GM23338 (cell line): Measurements from ENCODE around the gene ULBP3. TPM values are rescaled to one million over a fixed set of nuclear protein-coding genes. Genes with fewer than 3 reads are reported as not detected.
A peak's percentile ranks its signal among the peaks of the same experiment; 100 is the strongest.

ENCODE experiments used
- ATAC-seq: fragments of 200-7000 bp; cut with Tn5 transposase; 3 replicates; pipeline ENCODE4 v1.9.1; 2020
- DNase-seq: peaks from one replicate; pipeline ENCODE4 v3.0.0-alpha.2; 2015; ENCODE audit warnings: low spot score
- H2AFZ ChIP-seq: fragments of 200-600 bp; sonication (generic); 2 replicates; pipeline ENCODE4 v1.8.0; 2016; ENCODE audit warnings: antibody characterized with exemption, mild to moderate bottlenecking, moderate library complexity
- H3F3A ChIP-seq: fragments of 200-600 bp; sonication (generic); replicated peaks from 2 replicates; pipeline ENCODE4 v1.8.0; 2017; ENCODE audit warnings: antibody characterized with exemption, mixed run types, low read depth
- H3K27ac ChIP-seq: fragments of 200-600 bp; sonication (generic); 2 replicates; pipeline ENCODE4 v1.6.1; 2016; ENCODE audit warnings: low read depth
- H3K27me3 ChIP-seq: fragments of 200-600 bp; sonication (generic); 2 replicates; pipeline ENCODE4 v1.8.0; 2016; ENCODE audit warnings: mild to moderate bottlenecking, mixed run types, moderate library complexity; ENCODE audit not compliant: insufficient read depth
- H3K36me3 ChIP-seq: fragments of 200-600 bp; sonication (generic); 2 replicates; pipeline ENCODE4 v1.8.0; 2016; ENCODE audit warnings: mild to moderate bottlenecking; ENCODE audit not compliant: insufficient read depth
- H3K4me1 ChIP-seq: fragments of 200-600 bp; sonication (generic); 2 replicates; pipeline ENCODE4 v1.8.0; 2016; ENCODE audit warnings: mild to moderate bottlenecking, moderate library complexity; ENCODE audit not compliant: insufficient read depth
- H3K4me2 ChIP-seq: fragments of 200-600 bp; sonication (generic); 2 replicates; pipeline ENCODE4 v1.7.1; 2017; ENCODE audit warnings: mixed run types
- H3K4me3 ChIP-seq: fragments of 200-600 bp; sonication (generic); 2 replicates; pipeline ENCODE4 v1.6.1; 2016; ENCODE audit warnings: mixed run types
- H3K79me2 ChIP-seq: fragments of 200-600 bp; sonication (generic); replicated peaks from 2 replicates; pipeline ENCODE4 v1.8.0; 2017; ENCODE audit warnings: mild to moderate bottlenecking; ENCODE audit not compliant: insufficient read depth
- H3K9me2 ChIP-seq: fragments of 200-600 bp; sonication (generic); 2 replicates; pipeline ENCODE4 v1.8.0; 2017; ENCODE audit not compliant: insufficient read depth
- H4K20me1 ChIP-seq: fragments of 200-600 bp; sonication (generic); replicated peaks from 2 replicates; pipeline ENCODE4 v1.8.0; 2017; ENCODE audit warnings: mild to moderate bottlenecking; ENCODE audit not compliant: insufficient read depth
- H3K27ac Mint-ChIP-seq: 2 replicates; pipeline ENCODE4 v1.8.0; 2020; ENCODE audit warnings: inconsistent platforms, mild to moderate bottlenecking, moderate library complexity, mixed read lengths
- H3K27me3 Mint-ChIP-seq: 3 replicates; pipeline ENCODE4 v1.8.0; 2022; ENCODE audit warnings: low read depth, mild to moderate bottlenecking, moderate library complexity, mixed read lengths, inconsistent platforms; ENCODE audit not compliant: insufficient read depth, poor library complexity
- H3K36me3 Mint-ChIP-seq: 3 replicates; pipeline ENCODE4 v1.8.0; 2021; ENCODE audit warnings: low read depth, mild to moderate bottlenecking, inconsistent platforms, moderate library complexity, mixed read lengths
- H3K4me1 Mint-ChIP-seq: 3 replicates; pipeline ENCODE4 v1.8.0; 2020; ENCODE audit warnings: mild to moderate bottlenecking, inconsistent platforms, mixed read lengths
- H3K4me3 Mint-ChIP-seq: 3 replicates; pipeline ENCODE4 v1.8.0; 2021; ENCODE audit warnings: moderate library complexity, mild to moderate bottlenecking, inconsistent platforms, mixed read lengths
- H3K9me3 Mint-ChIP-seq: 3 replicates; pipeline ENCODE4 v1.8.0; 2020; ENCODE audit warnings: moderate library complexity, mild to moderate bottlenecking, inconsistent platforms, mixed read lengths
- CREB1 ChIP-seq: fragments of 250-450 bp; sonication (Bioruptor Pico); IDR thresholded peaks from 2 replicates; pipeline ENCODE4 v1.5.0; 2020; ENCODE audit warnings: low read depth, mild to moderate bottlenecking, moderate library complexity
- CTCF ChIP-seq, 2 experiments: fragments of 200-600 bp in 1 of 2; sonication (generic) in 1 of 2; conservative IDR thresholded peaks; 2 replicates each; pipeline versions ENCODE4 v1.5.1 to v1.6.1; 2016 to 2017; ENCODE audit warnings: antibody characterized with exemption in 2 of 2, low read depth in 2 of 2, mild to moderate bottlenecking in 2 of 2, moderate library complexity in 1 of 2
- ETS1 ChIP-seq: IDR thresholded peaks from 2 replicates; pipeline ENCODE4 v1.6.1; 2016; ENCODE audit warnings: antibody characterized with exemption
- EZH2 ChIP-seq: fragments of 200-600 bp; sonication (generic); IDR thresholded peaks from one replicate; pipeline ENCODE4 v1.8.0; 2017; ENCODE audit warnings: antibody characterized with exemption, mild to moderate bottlenecking, low read depth; ENCODE audit not compliant: unreplicated experiment
- EZH2phosphoT487 ChIP-seq: fragments of 200-600 bp; sonication (generic); IDR thresholded peaks from one replicate; pipeline ENCODE4 v1.8.1; 2018; ENCODE audit warnings: antibody characterized with exemption; ENCODE audit not compliant: unreplicated experiment
- JUNB ChIP-seq: IDR thresholded peaks from one replicate; pipeline ENCODE4 v1.6.1; 2016; ENCODE audit warnings: antibody characterized with exemption; ENCODE audit not compliant: unreplicated experiment
- NANOG ChIP-seq: IDR thresholded peaks from 2 replicates; pipeline ENCODE4 v1.6.1; 2016; ENCODE audit warnings: antibody characterized with exemption, borderline replicate concordance
- STAT1 ChIP-seq: IDR thresholded peaks from one replicate; pipeline ENCODE4 v1.6.1; 2016; ENCODE audit warnings: antibody characterized with exemption; ENCODE audit not compliant: unreplicated experiment
- ZNF114 ChIP-seq: fragments of 250-450 bp; sonication (Bioruptor Pico); IDR thresholded peaks from 2 replicates; pipeline ENCODE4 v1.5.0; 2020; ENCODE audit warnings: mild to moderate bottlenecking, moderate library complexity
- ZNF331 ChIP-seq: fragments of 250-450 bp; sonication (Bioruptor Pico); IDR thresholded peaks from 2 replicates; pipeline ENCODE4 v1.5.0; 2020; ENCODE audit warnings: low read depth, mild to moderate bottlenecking, moderate library complexity
- polyA plus RNA-seq: library from polyadenylated mRNA; unstranded; fragments of >200 nt; fragmentation: Nextera tagmentation; extraction: Ambion mirVana; gene quantifications from 2 replicates; pipeline ENCODE4 v1.2.1, GENCODE V29; 2016
- total RNA-seq: library from RNA; depleted of rRNA; stranded (reverse); fragments of >200 nt; shearing (Covaris generic); gene quantifications from 2 replicates; pipeline ENCODE4 v1.2.3, GENCODE V29; 2014
- TF ChIP-seq, protein P1 (sequence below): IDR thresholded peaks from one replicate; pipeline ENCODE4 v1.6.1; 2018; ENCODE audit warnings: antibody characterized with exemption; ENCODE audit not compliant: unreplicated experiment

Gene ULBP3
- total and polyA plus RNA-seq, 2 experiments from 2014 or later = 0.60 to 4.2 TPM

GRCh38 chr6:150068151-150068550 lies 770 bp downstream of the ULBP3 start:
- no peak for TF ChIP-seq CTCF (conservative IDR thresholded peaks at IDR 0.05; ENCODE audit: low read depth in 2 of 2)
- TF ChIP-seq ZNF331 (CRISPR knock-in tag) = no peak
- no peak for TF ChIP-seq ZNF114
- no peak for TF ChIP-seq ETS1
- no peak for TF ChIP-seq STAT1
- TF ChIP-seq CREB1 (CRISPR knock-in tag) = no peak
- TF ChIP-seq, protein P1, sequence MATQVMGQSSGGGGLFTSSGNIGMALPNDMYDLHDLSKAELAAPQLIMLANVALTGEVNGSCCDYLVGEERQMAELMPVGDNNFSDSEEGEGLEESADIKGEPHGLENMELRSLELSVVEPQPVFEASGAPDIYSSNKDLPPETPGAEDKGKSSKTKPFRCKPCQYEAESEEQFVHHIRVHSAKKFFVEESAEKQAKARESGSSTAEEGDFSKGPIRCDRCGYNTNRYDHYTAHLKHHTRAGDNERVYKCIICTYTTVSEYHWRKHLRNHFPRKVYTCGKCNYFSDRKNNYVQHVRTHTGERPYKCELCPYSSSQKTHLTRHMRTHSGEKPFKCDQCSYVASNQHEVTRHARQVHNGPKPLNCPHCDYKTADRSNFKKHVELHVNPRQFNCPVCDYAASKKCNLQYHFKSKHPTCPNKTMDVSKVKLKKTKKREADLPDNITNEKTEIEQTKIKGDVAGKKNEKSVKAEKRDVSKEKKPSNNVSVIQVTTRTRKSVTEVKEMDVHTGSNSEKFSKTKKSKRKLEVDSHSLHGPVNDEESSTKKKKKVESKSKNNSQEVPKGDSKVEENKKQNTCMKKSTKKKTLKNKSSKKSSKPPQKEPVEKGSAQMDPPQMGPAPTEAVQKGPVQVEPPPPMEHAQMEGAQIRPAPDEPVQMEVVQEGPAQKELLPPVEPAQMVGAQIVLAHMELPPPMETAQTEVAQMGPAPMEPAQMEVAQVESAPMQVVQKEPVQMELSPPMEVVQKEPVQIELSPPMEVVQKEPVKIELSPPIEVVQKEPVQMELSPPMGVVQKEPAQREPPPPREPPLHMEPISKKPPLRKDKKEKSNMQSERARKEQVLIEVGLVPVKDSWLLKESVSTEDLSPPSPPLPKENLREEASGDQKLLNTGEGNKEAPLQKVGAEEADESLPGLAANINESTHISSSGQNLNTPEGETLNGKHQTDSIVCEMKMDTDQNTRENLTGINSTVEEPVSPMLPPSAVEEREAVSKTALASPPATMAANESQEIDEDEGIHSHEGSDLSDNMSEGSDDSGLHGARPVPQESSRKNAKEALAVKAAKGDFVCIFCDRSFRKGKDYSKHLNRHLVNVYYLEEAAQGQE = no peak
- TF ChIP-seq JUNB = no peak
- no peak for TF ChIP-seq EZH2
- TF ChIP-seq EZH2phosphoT487 = no peak
- TF ChIP-seq NANOG = no peak
- DNase-seq (no peak), ATAC-seq (no peak; the same call in 2 of the 3 replicates)
- peaks cover 24% of the 10 kb centered on the region for H3K27me3 Mint-ChIP-seq
- Histone ChIP-seq H4K20me1 (no peaks in the 10 kb centered on the region), H3K36me3 (no peaks in the 10 kb centered on the region), H3K27ac (no peak overlapping the region), H3K9me2 (no peaks in the 10 kb centered on the region), H2AFZ (peak overlapping the region; percentile 98), H3K27me3 (peaks cover 23% of the 10 kb centered on the region), H3K4me3 (peak overlapping the region; percentile 89), H3K4me2 (peak overlapping the region; percentile 95), H3K79me2 (no peaks in the 10 kb centered on the region), H3K4me1 (no peaks in the 10 kb centered on the region), H3F3A (no peaks in the 10 kb centered on the region)
- H3K36me3 Mint-ChIP-seq = peaks cover 3% of the 10 kb centered on the region; the same call in 2 of the 3 replicates
- peaks cover 12% of the 10 kb centered on the region for H3K4me1 Mint-ChIP-seq
- no peaks in the 10 kb centered on the region for H3K9me3 Mint-ChIP-seq
- H3K27ac Mint-ChIP-seq = no peak overlapping the region
- H3K4me3 Mint-ChIP-seq = peak overlapping the region; percentile 79
